ENCODE measurements around the gene SORCS2.

DNA sequence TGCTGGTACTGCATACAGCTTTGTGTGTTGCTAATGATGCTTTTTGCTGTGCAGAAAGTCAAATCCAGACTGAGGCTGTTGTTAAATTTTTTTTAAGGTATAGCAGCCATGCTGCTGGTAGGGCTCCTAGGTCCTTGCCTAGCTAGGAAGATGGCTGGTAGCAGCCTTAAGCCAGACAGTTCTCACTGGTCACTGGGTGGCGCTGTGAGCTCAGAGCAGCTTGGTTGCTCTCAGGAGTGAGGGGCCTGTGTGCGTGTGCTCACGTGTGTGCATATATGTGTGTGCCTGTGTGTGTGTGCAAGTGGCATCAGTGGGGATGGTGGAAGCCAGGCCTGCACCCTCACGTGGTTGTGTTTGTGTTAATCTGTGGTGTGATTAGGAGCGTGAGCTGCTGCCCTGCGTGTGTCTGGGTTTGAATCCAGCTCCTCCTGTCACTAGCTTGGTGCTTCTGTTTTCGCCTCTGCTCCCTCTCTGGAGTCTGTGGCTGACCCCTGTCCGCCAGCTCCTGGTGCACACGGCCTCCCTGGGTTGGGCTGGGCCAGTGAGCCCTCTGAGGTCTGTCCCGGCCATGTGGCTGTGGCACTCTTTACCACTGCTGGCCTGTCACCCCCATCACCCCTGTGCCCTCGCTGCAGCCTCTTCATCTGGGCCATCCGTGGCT is 46.1 kb downstream of the SORCS2 start:
- TF ChIP-seq CBFB (CRISPR knock-in tag; IDR thresholded peaks at IDR 0.05) (no peak), DNMT1 (CRISPR knock-in tag; IDR thresholded peaks at IDR 0.05) (no peak), POLR2AphosphoS5 (IDR thresholded peaks at IDR 0.05; ENCODE audit: low read depth, low read length) (no peak), POLR2A (IDR thresholded peaks at IDR 0.05; ENCODE audit: insufficient read depth in 1 of 2, low read depth in 2 of 2, low read length in 2 of 2) (no peak), BHLHE40 (IDR thresholded peaks at IDR 0.05; ENCODE audit: low read length) (no peak), NFIC (IDR thresholded peaks at IDR 0.05; ENCODE audit: low read length) (no peak)
- TF ChIP-seq, protein P1, sequence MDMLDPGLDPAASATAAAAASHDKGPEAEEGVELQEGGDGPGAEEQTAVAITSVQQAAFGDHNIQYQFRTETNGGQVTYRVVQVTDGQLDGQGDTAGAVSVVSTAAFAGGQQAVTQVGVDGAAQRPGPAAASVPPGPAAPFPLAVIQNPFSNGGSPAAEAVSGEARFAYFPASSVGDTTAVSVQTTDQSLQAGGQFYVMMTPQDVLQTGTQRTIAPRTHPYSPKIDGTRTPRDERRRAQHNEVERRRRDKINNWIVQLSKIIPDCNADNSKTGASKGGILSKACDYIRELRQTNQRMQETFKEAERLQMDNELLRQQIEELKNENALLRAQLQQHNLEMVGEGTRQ (IDR thresholded peaks at IDR 0.05; ENCODE audit: low read depth, low read length): no peak
- TF ChIP-seq, protein P1 (CRISPR knock-in tag; IDR thresholded peaks at IDR 0.05; ENCODE audit: borderline replicate concordance): no peak
- TF ChIP-seq, protein P2, sequence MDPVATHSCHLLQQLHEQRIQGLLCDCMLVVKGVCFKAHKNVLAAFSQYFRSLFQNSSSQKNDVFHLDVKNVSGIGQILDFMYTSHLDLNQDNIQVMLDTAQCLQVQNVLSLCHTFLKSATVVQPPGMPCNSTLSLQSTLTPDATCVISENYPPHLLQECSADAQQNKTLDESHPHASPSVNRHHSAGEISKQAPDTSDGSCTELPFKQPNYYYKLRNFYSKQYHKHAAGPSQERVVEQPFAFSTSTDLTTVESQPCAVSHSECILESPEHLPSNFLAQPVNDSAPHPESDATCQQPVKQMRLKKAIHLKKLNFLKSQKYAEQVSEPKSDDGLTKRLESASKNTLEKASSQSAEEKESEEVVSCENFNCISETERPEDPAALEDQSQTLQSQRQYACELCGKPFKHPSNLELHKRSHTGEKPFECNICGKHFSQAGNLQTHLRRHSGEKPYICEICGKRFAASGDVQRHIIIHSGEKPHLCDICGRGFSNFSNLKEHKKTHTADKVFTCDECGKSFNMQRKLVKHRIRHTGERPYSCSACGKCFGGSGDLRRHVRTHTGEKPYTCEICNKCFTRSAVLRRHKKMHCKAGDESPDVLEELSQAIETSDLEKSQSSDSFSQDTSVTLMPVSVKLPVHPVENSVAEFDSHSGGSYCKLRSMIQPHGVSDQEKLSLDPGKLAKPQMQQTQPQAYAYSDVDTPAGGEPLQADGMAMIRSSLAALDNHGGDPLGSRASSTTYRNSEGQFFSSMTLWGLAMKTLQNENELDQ (CRISPR knock-in tag; IDR thresholded peaks at IDR 0.05; ENCODE audit: borderline replicate concordance): no peak
